ENCODE measurements around the gene LRRC10.

The LRRC10 gene

DNA sequence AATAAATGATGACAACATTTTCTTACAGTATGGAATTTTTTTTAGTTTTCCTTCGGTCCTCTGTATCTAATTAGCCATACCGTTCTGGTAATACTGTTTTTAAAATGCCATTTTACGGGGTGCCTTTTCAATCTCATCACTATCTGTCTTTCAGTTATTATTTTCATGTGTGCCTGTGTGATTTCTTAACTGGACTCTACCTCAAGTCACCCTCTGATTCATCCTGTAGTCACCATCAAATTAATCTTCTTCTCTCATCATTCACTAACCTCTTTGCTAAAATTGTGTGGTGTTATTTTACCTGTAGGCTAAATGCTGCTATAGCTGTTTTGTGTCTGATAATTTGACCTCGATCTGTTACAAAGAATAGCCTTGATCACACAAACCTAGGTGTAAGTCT lies 41.5 kb downstream of the LRRC10 start:
- no peak for DNase-seq (ENCODE audit: low read depth)

DNA sequence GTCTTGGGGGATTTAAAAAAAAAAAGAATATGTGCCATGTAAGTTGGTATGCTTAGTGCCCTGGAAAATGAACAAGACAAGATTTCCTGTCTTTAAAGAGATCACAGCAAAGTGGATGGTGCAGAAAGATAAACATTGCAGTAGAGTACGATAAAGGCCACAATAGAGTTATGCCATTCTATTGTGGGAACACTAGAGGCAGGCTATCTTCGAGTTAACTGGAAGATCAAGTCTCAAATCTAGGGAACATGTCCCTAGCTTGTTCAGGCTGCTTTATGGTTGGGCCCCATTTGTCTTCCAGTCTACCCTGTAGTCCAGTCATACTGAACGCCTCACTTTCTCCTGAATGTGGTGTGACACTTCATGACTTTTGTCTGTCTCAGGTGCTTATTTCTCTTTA lies 44.1 kb downstream of the LRRC10 start:
- no peak for DNase-seq (ENCODE audit: low read depth)

- DNase-seq (ENCODE audit: low read depth) = no peak
These were observed 47.4 kb downstream of the LRRC10 start for GRCh38 chr12:69563166-69563762.
